T47D (cell line): ENCODE data around the gene CFAP74.

ENCODE experiments used
- DNase-seq, 2 experiments: peaks; one replicate each; pipeline versions ENCODE4 v3.0.0 to v3.0.0-alpha.2; 2011 to 2012; ENCODE audit warnings: low read depth in 1 of 2, low spot score in 1 of 2
- JUND ChIP-seq: IDR thresholded peaks from 2 replicates; pipeline ENCODE4 v1.6.1; 2012; ENCODE audit warnings: low read depth
- in situ Hi-C: cut with HindIII; loops from 2 replicates; pipeline ENCODE4 v1.10.0; 2016; ENCODE audit warnings: low sequenced_read_pairs, low pct_unique_long_range_greater_than_20kb

The CFAP74 gene

DNA sequence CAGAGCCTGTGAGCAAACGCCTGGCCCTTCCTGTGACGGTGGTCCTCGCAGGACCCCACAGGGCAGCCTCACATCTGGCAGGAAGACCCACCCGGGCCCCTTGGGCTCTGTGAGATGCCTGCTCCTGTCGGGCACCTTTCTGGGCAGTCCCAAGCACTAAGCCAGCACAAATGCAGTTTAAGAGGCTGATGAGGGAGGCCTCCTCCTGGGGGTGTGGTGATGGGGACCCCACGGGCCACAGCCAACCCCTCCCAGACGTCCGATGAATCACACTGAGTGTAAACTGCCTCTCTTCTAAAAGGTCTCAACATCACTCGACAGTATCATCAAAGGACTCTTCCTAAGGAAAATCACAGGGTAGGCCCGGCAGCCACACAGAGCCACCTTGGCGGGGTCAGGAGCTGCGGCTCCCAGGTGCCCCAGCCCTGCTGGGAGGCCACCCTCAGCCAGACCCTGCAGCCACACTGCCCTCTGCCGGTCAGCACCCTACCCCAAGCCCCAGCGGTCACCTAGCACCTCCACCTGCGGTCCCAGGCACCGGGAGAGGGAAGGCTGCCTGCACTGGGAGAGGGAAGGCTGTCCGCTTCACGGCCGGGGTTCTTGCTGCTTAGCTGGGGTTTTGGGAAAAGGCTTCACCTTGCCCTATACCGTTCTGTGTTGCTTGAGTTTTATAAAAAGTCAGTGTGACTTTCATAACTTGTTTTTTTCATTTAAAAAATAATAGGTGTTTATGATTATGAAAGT is 42.8 kb upstream of the CFAP74 start:
- in situ Hi-C loops: no loop called here
- no peak for TF ChIP-seq JUND
- peak; percentile 79 to 82 for DNase-seq

DNA sequence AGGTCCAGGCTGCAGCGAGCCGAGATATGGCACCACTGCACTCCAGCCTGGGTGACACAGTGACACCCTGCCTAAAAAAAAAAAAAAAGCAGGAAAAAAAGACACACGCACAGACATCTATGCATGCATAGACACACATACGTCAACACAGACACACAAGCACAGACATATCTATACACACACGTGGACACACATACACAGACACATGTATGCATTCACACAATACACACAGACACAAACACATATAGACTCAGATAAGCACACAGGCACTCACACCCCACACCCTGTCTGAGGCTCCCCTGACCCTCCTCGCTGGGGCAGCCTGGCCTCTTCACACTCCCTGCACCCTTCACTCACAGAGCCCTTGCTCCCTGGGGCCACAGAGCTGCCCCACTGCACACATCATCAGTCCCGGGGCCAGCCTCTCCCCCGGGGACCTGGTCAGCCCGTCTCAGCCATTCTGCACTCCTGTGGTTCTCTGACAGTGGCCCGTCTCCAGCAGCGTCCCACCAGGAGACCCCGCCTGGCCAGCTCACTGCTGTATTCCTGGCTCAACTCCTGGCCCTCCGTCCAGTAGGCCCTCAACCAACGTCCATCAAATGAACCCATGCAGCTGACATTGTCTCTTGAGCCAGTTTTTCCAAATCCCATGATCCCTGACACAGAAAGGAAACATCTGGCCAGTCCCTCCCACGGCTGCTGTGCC is 42.0 kb upstream of the CFAP74 start:
- in situ Hi-C loops: no loop called here
- TF ChIP-seq JUND: no peak
- DNase-seq: no peak

DNA sequence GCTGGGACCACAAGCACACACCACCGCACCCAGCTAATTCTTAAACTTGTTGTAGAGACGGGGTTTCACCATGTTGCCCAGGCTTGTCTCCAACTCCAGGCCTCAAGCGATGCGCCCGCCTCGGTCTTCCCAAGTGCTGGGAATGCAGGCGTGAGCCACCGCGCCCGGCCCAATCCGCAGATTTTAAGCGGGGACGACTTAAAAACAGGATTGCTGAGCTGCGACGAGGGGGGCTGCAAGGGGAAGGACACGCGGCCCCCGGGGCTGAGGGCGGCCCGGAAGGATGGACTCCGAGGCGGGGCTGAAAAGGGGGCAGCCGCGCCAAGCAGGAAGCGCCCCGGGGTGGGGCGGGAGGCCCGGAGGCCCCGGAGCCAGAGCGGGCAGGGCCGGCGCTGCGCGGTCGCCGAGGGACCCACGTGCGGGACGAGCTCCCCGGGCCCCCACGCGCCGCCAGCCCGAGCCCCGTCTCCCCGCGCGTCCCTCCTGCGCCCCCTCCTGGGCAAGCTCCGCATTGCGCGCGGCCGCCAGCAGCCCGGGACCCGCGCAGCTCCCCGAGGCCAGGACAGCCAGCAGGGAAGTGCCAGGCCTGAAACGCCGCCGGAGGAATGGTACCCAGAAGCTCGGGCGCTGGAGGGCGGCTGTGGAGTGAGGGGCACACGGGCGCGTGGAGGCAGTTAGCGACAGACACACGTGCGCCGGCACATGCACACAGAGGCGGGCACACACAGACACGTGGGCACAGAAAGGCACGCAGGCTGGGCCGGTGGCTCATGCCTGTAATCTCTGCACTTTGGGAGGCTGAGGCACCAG is 41.1 kb upstream of the CFAP74 start:
- DNase-seq: peak; percentile 60 to 70
- TF ChIP-seq JUND: no peak
- in situ Hi-C loops: no loop called here

DNA sequence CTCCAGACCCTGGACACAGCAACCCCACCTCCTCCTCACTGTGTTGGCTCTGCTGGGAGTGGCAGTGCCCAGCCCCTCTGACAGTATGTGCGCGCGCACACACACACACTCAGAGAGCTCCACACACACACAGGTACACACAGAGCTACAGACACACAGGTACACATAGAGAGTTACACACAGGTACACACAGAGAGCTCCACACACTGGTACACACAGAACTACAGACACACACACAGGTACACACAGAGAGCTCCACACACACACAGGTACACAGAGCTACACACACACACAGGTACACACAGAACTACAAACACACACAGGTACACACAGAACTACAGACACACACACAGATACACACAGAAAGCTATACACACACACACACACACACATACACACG is 40.3 kb upstream of the CFAP74 start:
- no peak for TF ChIP-seq JUND
- in situ Hi-C loops: no loop called here
- no peak for DNase-seq

DNA sequence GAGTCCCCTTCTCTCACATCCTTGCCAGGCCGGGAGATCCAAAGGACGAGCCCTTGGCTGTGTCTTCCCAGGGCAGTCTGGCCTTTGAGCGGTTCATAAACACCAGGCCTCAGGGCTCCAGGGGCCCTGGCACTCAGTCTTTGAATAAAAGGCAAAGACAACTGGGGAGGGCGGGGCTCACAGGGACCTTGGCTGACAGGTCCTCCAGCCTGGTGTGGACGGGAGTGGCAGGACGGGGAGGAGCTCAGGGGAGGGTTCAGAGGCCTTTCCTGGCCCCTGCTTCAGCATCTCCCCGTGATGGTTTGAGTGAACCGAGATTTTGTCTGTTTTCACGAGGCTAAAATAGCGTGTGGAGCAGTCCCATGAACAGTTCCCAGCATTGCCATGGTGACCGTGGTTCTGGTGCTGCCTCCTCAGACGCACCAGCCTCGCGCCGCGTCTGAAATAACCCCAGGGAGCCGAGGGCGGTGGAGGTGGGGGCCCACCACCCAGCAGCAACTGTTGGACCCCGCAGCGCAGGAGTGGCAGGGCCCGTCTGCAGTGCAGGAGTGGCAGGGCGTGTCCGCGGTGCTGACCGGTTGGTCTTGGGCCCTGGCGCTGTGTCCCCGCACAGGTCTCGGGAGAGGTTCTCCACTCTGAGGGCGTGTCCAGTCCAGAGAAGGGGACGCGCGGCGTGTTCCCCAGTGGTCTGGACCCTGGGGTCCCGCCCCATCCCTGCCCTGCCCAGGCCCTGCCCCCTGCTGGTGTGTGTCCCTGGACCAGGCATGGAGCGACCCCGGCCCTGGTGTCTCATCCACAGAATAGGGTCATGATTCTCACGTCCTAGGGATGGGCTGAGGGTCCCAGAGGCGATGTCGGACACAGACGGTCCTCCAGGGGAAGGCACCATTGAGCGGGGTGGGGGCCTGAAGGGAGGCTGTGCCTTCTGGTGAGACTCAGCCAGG is 39.5 kb upstream of the CFAP74 start:
- peak in 1 of 2 experiments; percentile 64 for DNase-seq
- no peak for TF ChIP-seq JUND
- in situ Hi-C loops: no loop called here

DNA sequence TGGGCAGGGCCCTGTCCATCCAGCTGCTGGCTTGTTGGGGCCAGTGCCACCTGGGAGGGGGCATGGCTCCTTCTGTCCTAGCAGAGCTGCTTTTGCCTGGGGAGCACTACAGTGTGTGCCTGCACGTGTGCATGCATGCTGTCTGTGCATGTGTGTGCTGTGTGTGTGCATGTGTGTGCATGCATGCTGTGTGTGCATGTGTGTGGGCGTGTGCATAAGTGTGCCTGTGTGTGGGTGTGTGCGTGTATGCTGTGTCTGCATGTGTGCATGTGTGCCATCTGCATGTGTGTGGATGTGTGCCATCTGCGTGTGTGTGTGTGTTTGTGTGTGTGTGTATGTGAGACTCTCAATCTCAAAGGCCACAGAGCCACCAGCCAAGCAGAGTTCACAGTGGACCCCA is 38.3 kb upstream of the CFAP74 start:
- no peak for TF ChIP-seq JUND
- no peak for DNase-seq
- in situ Hi-C loops: no loop called here

DNA sequence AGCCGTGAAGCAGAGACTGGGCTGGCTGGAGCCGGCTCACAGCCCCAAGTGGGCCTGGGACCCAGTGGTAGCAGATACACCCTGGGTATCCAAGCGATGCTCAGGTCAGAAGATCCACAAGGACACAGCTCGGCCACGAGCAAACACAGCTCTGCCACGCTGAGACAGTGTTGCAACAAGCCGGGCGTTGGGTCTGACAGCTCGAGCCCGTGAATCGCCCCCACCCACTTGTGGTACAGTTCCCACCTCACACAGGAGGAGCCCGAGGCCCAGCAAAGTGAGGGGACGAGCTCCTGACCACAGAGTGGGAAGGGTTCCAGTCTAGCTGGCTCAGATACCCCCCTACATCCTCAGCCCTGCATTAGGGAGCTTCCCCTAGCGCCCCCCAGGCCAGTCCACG is 37.7 kb upstream of the CFAP74 start:
- no peak for TF ChIP-seq JUND
- in situ Hi-C loops: no loop called here

DNA sequence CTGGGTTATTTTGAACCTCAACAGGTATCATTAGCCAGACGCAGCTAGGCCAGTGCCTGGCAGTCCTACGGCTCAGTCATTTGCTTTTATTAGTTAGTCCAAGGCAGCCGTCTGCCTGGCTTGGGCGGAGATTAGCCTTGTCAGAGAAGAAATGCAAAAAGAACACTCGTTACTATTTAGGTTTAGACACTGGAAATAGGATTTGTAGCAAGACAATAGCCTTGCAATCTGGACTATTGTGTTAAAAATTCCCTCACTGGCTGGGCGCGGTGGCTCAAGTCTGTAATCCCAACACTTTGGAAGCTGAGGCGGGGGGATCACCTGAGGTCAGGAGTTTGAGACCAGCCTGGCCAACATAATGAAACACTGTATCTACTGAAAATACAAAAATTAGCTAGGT is 35.7 kb upstream of the CFAP74 start:
- in situ Hi-C loops: no loop called here
- no peak for TF ChIP-seq JUND

More for the DNA sequence above, 37.7 kb upstream of the CFAP74 start:
- no peak for DNase-seq

DNA sequence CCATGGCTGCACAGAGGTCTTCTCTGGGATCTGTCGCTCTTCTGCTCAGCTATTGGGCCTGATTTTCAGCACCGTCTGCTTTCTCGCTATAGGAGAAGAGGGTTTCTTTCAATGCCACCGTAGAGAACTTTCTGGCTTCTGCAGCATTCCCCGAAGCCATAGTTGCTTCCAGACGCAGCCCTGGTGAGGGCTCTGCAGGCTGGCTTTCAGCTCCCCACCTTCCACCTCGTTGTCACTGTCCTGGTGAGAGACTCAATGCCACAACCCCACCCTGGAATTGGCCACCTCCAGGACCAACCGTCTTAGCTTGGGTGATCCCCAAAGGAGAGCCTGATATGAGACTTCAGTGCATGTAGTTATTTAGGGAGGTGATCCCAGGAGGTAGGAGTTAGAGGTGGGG is 34.6 kb upstream of the CFAP74 start:
- DNase-seq: no peak
- in situ Hi-C loops: no loop called here
- no peak for TF ChIP-seq JUND

More for the DNA sequence above, 35.7 kb upstream of the CFAP74 start:
- DNase-seq: no peak

DNA sequence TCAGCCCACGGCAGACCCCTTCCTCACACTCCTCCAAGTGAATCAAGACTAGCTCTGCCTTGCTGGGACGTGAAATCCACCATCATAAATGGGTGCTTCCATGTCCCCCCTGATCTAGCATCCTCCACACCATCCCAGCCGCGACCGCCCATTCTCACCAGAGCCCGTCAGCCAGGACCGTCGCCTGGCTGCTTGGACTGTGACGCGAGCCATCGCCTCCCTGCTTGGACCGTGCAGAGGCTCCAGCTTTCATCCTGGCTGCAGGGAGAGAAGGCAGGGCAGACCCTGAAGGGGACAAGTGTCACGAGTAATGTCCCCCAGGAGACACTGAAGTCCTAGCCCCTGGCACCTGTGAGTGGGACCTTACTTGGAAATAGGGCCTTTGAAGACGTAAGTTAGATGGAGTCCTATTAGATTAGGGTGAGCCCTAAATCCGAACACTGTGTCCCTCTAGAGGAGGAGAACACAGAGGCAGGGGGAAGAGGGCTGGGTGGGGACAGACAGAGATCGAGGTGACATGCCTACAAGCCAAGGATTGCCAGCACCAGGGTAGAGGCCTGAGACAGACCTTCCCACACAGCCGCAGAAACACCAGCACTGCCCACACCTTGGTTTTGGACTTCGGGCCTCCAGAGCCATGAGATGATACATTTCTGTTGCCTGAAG is 33.9 kb upstream of the CFAP74 start:
- no peak for TF ChIP-seq JUND
- in situ Hi-C loops: no loop called here
- no peak for DNase-seq

DNA sequence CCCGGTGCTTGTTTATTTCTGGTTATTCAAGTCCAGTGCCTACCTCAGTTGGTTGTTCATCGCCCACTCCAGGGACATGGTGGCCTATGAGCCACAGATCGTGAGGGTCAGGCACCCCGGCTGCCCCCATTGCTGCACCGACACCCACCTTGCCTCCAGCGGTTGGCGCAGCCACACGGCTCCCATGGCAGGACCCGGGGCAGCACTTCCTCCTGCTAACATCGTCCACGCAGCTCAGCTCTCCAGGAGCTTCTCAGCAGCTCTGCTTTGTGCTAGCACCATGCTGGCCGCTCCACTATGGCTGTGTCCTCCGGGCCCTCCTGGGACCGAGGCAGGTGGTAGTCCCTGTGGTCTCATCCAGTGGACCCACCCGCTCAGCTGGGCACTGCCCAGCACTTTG is 32.7 kb upstream of the CFAP74 start:
- no peak for TF ChIP-seq JUND
- in situ Hi-C loops: no loop called here
- no peak for DNase-seq

DNA sequence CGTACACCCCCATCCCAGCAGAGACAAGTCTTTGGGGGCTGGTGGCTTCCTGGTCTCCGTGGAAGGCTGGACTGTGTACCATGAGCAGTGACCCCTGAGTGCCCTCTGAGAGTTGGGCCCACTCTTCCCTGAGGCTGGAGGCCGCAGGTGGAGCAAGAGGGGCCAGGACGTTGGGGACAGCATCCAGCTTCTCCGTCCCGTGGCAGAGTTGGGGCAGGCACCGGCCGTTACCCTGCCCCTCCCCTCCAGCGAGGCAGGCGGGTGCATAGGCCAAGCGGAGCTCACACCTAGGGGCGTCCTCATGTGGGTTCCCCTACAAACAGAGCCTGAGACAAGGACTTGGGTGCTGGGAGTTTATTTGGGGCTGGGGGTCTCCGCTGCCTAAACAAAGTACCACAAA is 29.6 kb upstream of the CFAP74 start:
- no peak for TF ChIP-seq JUND
- in situ Hi-C loops: no loop called here
- no peak for DNase-seq
